Germinal center (tissue), 1 donor: Measurements from ENCODE around the gene NUP85.
A peak's percentile ranks its signal among the peaks of the same experiment; 100 is the strongest.
"Not testable (repeated sequence)": the region's sequence is repeated elsewhere in the genome, so short reads cannot be mapped to it uniquely, and the experiment has no call there.

Source experiments
- DNase-seq: peaks from one replicate; pipeline ENCODE4 v3.0.0; 2012; ENCODE audit warnings: mixed read lengths, low spot score

The NUP85 gene

GRCh38 chr17:75205037-75205792 is at the start of gene NUP85:
Gene NUP85 (plus strand): TSS chr17:75205679. CDS start chr17:75205762, 83 bp downstream.
- peak; percentile 99 for DNase-seq

GRCh38 chr17:75158480-75158879 is 47.0 kb upstream of the NUP85 start:
- DNase-seq = not testable (repeated sequence)

- DNase-seq = no peak
These were observed 46.1 kb upstream of the NUP85 start for GRCh38 chr17:75159196-75160031.

- no peak for DNase-seq
These were observed 45.3 kb upstream of the NUP85 start for GRCh38 chr17:75160211-75160610.

GRCh38 chr17:75163074-75163473 is 42.4 kb upstream of the NUP85 start:
- no peak for DNase-seq

GRCh38 chr17:75164606-75165005 is 40.9 kb upstream of the NUP85 start:
- not testable (repeated sequence) for DNase-seq

- DNase-seq = no peak
These were observed 36.5 kb upstream of the NUP85 start for GRCh38 chr17:75168998-75169397.

- no peak for DNase-seq
These were observed 32.0 kb upstream of the NUP85 start for GRCh38 chr17:75173526-75173925.

GRCh38 chr17:75174996-75175395 is 30.5 kb upstream of the NUP85 start:
- DNase-seq = no peak

GRCh38 chr17:75176625-75177024 is 28.9 kb upstream of the NUP85 start:
- no peak for DNase-seq

GRCh38 chr17:75178453-75178852 is 27.0 kb upstream of the NUP85 start:
- DNase-seq = no peak

- DNase-seq = no peak
These were observed 24.4 kb upstream of the NUP85 start for GRCh38 chr17:75181110-75181509.

GRCh38 chr17:75181608-75182318 is 23.7 kb upstream of the NUP85 start:
- DNase-seq = peak; percentile 11

- no peak for DNase-seq
These were observed 23.2 kb upstream of the NUP85 start for GRCh38 chr17:75182319-75182568.

- peak; percentile 99 for DNase-seq
These were observed 22.7 kb upstream of the NUP85 start, which contains the start of gene SUMO2 for GRCh38 chr17:75182569-75183436. Gene SUMO2 (minus strand): TSS chr17:75182959. CDS start chr17:75182834, 125 bp downstream.

- DNase-seq = no peak
These were observed 21.2 kb upstream of the NUP85 start for GRCh38 chr17:75183999-75184884.

- DNase-seq = no peak
These were observed 16.9 kb upstream of the NUP85 start for GRCh38 chr17:75188614-75189013.

- no peak for DNase-seq
These were observed 13.9 kb upstream of the NUP85 start for GRCh38 chr17:75191584-75191983.

- no peak for DNase-seq
These were observed 10.6 kb upstream of the NUP85 start for GRCh38 chr17:75194879-75195278.

GRCh38 chr17:75199886-75200618 is 5.4 kb upstream of the NUP85 start:
- no peak for DNase-seq
